Suprapubic skin (tissue), 4 donors: ENCODE measurements around the gene SLC43A3. TPM values are rescaled to one million over a fixed set of nuclear protein-coding genes. Genes with fewer than 3 reads are reported as not detected.

Experiments used
- DNase-seq, 2 donors: peaks; one replicate each; pipeline ENCODE4 v3.0.0-alpha.2; 2019; ENCODE audit warnings: low spot score in 2 of 2
- H3K27ac ChIP-seq: fragments of 200-600 bp; sonication (generic); one replicate; pipeline ENCODE4 v1.5.1; 2019
- H3K27me3 ChIP-seq: fragments of 200-600 bp; sonication (generic); one replicate; pipeline ENCODE4 v1.5.1; 2019
- H3K36me3 ChIP-seq: fragments of 200-600 bp; sonication (generic); one replicate; pipeline ENCODE4 v1.5.1; 2019
- H3K4me1 ChIP-seq: fragments of 200-600 bp; sonication (generic); one replicate; pipeline ENCODE4 v1.5.1; 2019
- H3K4me3 ChIP-seq: fragments of 200-600 bp; sonication (generic); one replicate; pipeline ENCODE4 v1.5.1; 2019; ENCODE audit warnings: mild to moderate bottlenecking
- H3K9me3 ChIP-seq: fragments of 200-600 bp; sonication (generic); one replicate; pipeline ENCODE4 v1.5.1; 2019
- CTCF ChIP-seq, 2 donors: fragments of 200-600 bp in 1 of 2; fragments of 450-650 bp in 1 of 2; sonication (generic) in 1 of 2; IDR thresholded peaks; one replicate each; pipeline ENCODE4 v1.5.1; 2016 to 2019; ENCODE audit warnings: antibody characterized with exemption in 2 of 2, mild to moderate bottlenecking in 1 of 2, moderate library complexity in 1 of 2
- EP300 ChIP-seq: sonication (generic); formaldehyde crosslinking; IDR thresholded peaks from one replicate; pipeline ENCODE4 v1.6.1; 2017; ENCODE audit warnings: antibody characterized with exemption
- POLR2A ChIP-seq, 2 donors: fragments of 450-650 bp; IDR thresholded peaks; one replicate each; pipeline ENCODE4 v1.6.1; 2017; ENCODE audit warnings: antibody characterized with exemption in 2 of 2, mild to moderate bottlenecking in 2 of 2, moderate library complexity in 2 of 2
- POLR2AphosphoS5 ChIP-seq, 3 donors: sonication (generic); formaldehyde crosslinking; IDR thresholded peaks; one replicate each; pipeline ENCODE4 v1.6.1; 2017; ENCODE audit warnings: antibody characterized with exemption in 3 of 3
- WGBS: methylation state at CpG from one replicate; pipeline ENCODE4 v1.1.5; 2018; 5-methylcytosine and 5-hydroxymethylcytosine counted together
- total RNA-seq, 4 donors: library from RNA; depleted of rRNA; stranded (reverse); fragments of >200 nt; gene quantifications; one replicate each; pipeline ENCODE4 v1.1.0, GENCODE V29; 2016

Gene SLC43A3
- total RNA-seq, 4 donors from 2014 or later, result 44.5 to 70.4 (median 60.0) TPM

- no peaks in the 10 kb centered on the region for H3K36me3 ChIP-seq
- H3K27ac ChIP-seq, result no peak overlapping the region
- no peak overlapping the region for H3K4me3 ChIP-seq
- H3K9me3 ChIP-seq, result no peaks in the 10 kb centered on the region
- no peaks in the 10 kb centered on the region for H3K27me3 ChIP-seq
- no peak for TF ChIP-seq CTCF (IDR thresholded peaks at IDR 0.05)
- H3K4me1 ChIP-seq, result peaks cover 23% of the 10 kb centered on the region
- 46% methylated on average over 9 of the region's 9 CpGs for WGBS
- no peak for DNase-seq
Measured at GRCh38 chr11:57474017-57474802, 47.3 kb upstream of the SLC43A3 start.

DNA sequence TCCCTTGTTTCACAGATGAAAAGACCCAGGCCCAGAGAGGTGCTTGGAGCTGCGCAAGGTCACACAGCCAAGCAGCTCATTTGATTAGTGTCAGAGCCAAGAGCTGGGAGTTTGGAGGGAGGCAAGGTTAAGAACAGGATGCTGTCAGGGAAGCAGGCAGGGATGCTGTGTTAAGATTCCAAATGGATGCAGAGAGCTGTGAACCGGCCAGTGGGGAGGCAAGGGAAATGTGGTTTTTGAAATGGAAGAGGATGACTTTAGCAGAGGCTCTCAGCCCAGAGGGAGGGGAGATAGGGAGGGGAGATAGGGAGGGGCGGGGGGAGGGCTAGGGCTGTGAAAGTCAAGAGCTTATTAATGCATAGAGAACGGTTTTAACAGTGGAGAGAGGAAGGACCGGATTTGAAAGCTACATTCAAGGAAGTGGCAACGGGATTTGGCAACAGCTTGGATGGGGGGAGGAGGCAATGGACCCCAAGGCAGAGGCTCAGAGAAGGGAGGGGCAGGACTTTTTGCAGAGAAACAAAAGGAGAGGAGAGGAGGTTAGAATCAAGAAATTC, 46.4 kb upstream of the SLC43A3 start:
- WGBS, result 67% methylated on average over 6 of the region's 6 CpGs
- H3K9me3 ChIP-seq, result no peaks in the 10 kb centered on the region
- peaks cover 23% of the 10 kb centered on the region for H3K4me1 ChIP-seq
- no peak for TF ChIP-seq CTCF (IDR thresholded peaks at IDR 0.05)
- TF ChIP-seq POLR2A (IDR thresholded peaks at IDR 0.05), result no peak
- H3K27ac ChIP-seq, result no peak overlapping the region
- H3K27me3 ChIP-seq, result no peaks in the 10 kb centered on the region
- no peaks in the 10 kb centered on the region for H3K36me3 ChIP-seq
- no peak for DNase-seq
- H3K4me3 ChIP-seq, result no peak overlapping the region

GRCh38 chr11:57471496-57471895, 44.6 kb upstream of the SLC43A3 start:
- H3K4me1 ChIP-seq, result peaks cover 17% of the 10 kb centered on the region
- H3K9me3 ChIP-seq, result no peaks in the 10 kb centered on the region
- WGBS, result 72% methylated on average over 3 of the region's 3 CpGs
- TF ChIP-seq POLR2A (IDR thresholded peaks at IDR 0.05) (no peak), CTCF (IDR thresholded peaks at IDR 0.05) (no peak), POLR2AphosphoS5 (IDR thresholded peaks at IDR 0.05) (no peak), EP300 (no peak)
- H3K36me3 ChIP-seq, result no peaks in the 10 kb centered on the region
- H3K27ac ChIP-seq, result no peak overlapping the region
- no peak overlapping the region for H3K4me3 ChIP-seq
- DNase-seq, result no peak
- H3K27me3 ChIP-seq, result no peaks in the 10 kb centered on the region

GRCh38 chr11:57469268-57469667, 42.3 kb upstream of the SLC43A3 start:
- 83% methylated on average over 5 of the region's 5 CpGs for WGBS
- H3K4me3 ChIP-seq, result no peak overlapping the region
- H3K4me1 ChIP-seq, result no peaks in the 10 kb centered on the region
- H3K27me3 ChIP-seq, result no peaks in the 10 kb centered on the region
- TF ChIP-seq EP300, result no peak
- TF ChIP-seq CTCF (IDR thresholded peaks at IDR 0.05), result no peak
- TF ChIP-seq POLR2A (IDR thresholded peaks at IDR 0.05), result no peak
- no peaks in the 10 kb centered on the region for H3K36me3 ChIP-seq
- DNase-seq, result no peak
- no peak overlapping the region for H3K27ac ChIP-seq
- H3K9me3 ChIP-seq, result no peaks in the 10 kb centered on the region

DNA sequence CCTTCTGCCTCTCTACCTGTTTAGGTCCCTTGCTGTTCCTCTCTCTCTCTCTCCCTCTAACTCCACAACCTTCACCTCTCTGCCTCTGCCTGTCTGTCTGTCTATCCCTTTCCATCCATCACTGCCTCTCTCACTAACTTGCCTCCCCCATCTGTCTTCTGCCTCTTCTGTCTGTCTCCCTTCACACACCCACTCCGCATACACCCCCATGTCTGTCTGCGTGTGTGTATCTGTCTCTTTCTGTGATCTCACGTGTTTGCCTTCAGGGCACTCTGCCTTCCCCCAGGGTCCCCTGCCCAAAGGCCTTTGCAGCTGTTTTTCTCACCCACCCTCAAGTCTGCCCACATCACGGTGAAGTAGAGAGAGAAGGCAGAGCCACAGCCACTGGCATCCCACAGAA, 41.4 kb upstream of the SLC43A3 start:
- 73% methylated on average over 4 of the region's 4 CpGs for WGBS
- H3K27me3 ChIP-seq, result no peaks in the 10 kb centered on the region
- no peak for DNase-seq
- no peak overlapping the region for H3K27ac ChIP-seq
- no peaks in the 10 kb centered on the region for H3K4me1 ChIP-seq
- no peaks in the 10 kb centered on the region for H3K9me3 ChIP-seq
- TF ChIP-seq POLR2AphosphoS5 (IDR thresholded peaks at IDR 0.05) (no peak), CTCF (IDR thresholded peaks at IDR 0.05) (no peak), EP300 (no peak), POLR2A (IDR thresholded peaks at IDR 0.05) (no peak)
- H3K36me3 ChIP-seq, result no peaks in the 10 kb centered on the region
- no peak overlapping the region for H3K4me3 ChIP-seq
